ENCODE results near the gene DDI2.

- TF ChIP-seq, protein P1, sequence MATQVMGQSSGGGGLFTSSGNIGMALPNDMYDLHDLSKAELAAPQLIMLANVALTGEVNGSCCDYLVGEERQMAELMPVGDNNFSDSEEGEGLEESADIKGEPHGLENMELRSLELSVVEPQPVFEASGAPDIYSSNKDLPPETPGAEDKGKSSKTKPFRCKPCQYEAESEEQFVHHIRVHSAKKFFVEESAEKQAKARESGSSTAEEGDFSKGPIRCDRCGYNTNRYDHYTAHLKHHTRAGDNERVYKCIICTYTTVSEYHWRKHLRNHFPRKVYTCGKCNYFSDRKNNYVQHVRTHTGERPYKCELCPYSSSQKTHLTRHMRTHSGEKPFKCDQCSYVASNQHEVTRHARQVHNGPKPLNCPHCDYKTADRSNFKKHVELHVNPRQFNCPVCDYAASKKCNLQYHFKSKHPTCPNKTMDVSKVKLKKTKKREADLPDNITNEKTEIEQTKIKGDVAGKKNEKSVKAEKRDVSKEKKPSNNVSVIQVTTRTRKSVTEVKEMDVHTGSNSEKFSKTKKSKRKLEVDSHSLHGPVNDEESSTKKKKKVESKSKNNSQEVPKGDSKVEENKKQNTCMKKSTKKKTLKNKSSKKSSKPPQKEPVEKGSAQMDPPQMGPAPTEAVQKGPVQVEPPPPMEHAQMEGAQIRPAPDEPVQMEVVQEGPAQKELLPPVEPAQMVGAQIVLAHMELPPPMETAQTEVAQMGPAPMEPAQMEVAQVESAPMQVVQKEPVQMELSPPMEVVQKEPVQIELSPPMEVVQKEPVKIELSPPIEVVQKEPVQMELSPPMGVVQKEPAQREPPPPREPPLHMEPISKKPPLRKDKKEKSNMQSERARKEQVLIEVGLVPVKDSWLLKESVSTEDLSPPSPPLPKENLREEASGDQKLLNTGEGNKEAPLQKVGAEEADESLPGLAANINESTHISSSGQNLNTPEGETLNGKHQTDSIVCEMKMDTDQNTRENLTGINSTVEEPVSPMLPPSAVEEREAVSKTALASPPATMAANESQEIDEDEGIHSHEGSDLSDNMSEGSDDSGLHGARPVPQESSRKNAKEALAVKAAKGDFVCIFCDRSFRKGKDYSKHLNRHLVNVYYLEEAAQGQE (IDR thresholded peaks at IDR 0.05): no peak
- TF ChIP-seq, protein P2, sequence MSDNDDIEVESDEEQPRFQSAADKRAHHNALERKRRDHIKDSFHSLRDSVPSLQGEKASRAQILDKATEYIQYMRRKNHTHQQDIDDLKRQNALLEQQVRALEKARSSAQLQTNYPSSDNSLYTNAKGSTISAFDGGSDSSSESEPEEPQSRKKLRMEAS (IDR thresholded peaks at IDR 0.05): no peak
- TF ChIP-seq CTCF (IDR thresholded peaks at IDR 0.05; ENCODE audit: low read depth, low read length, missing input control): no peak
Measured at GRCh38 chr1:15708486-15709137, 91.4 kb downstream of the DDI2 start.
